ENCODE data around the gene GFER.
"Not testable (repeated sequence)": the region's sequence is repeated elsewhere in the genome, so short reads cannot be mapped to it uniquely, and the experiment has no call there.

Gene GFER

DNA sequence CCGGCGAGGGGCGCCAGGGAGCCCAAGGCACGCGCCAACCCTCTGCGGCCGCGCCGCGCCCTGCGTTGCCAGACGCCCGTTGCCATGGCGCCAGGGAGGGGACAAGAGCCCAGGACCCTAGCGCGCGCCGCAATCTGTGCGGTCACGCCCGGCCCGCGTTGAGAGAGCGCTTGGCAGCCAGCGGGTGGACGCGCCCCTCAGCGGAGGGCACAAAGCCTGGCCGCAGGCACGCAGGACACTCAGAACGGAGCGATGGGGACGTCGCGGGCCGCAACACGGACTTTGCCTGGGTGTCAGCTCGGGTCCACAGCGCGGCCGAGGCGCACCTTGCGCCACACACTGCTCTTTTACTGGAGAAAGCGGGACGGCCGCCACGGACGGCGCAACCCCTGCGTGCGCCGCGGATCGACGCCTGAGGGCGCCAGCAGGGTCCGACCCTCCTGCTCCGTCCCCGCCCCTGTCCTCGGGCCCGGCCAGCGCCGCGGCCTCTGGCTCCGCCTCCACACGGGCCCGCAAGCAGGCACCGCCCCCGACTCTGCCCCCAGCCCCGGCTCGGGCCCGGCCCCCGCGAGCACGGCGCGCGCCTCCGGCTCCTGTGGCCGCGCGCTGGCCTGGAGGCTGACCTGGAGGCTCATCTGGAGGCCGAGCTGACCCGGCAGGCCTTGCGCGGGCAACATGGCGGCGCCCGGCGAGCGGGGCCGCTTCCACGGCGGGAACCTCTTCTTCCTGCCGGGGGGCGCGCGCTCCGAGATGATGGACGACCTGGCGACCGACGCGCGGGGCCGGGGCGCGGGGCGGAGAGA lies at the start of gene GFER:
TSS of gene GFER (plus strand) at position 650 of the 803 bp plus-strand sequence. CDS start at position 676, 26 bp downstream.
- Histone ChIP-seq H3K9me3 (ENCODE audit: low read length) (no peaks in the 10 kb centered on the region), H3K27me3 (ENCODE audit: control insufficient read depth in 1 of 2, insufficient read depth in 2 of 2, low read length in 2 of 2) (peaks cover 22 to 47% of the 10 kb centered on the region in 2 donors), H3K4me3 (ENCODE audit: low read depth in 1 of 2, low read length in 2 of 2) (peak within 1 kb of the TSS; percentile 61 to 87), H3K36me3 (ENCODE audit: insufficient read depth, low read length) (peaks cover 15% of the 10 kb centered on the region), H3K4me1 (ENCODE audit: insufficient read depth, low read length) (peaks cover 14% of the 10 kb centered on the region), H3K27ac (ENCODE audit: low read depth, low read length) (peak within 1 kb of the TSS; percentile 63), H3K9ac (ENCODE audit: low read length) (peak within 1 kb of the TSS; percentile 27)

DNA sequence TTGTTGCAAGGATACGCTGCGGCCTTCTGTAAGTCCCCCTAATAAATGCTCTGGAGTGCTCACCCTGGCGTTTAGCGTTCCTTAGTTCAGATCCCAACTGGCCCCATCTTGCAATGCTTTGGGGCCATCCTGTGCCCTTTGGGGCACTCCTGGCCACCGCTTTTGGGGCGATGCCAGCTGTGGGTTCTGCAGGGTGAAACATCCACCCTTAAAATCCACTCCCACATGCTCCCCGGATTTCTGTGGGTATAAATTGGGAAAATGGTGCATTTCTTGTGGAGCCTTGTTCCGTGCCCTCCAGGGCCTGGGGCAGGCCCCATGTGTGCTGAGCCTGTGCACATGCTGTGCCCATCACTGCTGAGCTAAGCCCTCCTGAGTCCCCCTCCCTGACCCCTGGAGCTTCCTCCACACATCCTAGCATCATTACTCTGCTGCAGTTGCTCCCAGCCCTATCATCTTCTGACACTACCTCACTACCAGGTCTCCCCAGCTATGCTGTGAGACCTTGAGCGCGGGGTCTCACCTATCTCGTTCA lies 47.0 kb upstream of the GFER start:
- Histone ChIP-seq H3K9me3 (ENCODE audit: low read length) (no peaks in the 10 kb centered on the region), H3K36me3 (ENCODE audit: insufficient read depth, low read length) (peaks cover 23% of the 10 kb centered on the region), H3K4me3 (ENCODE audit: low read depth in 1 of 2, low read length in 2 of 2) (no peak overlapping the region), H3K27me3 (ENCODE audit: control insufficient read depth in 1 of 2, insufficient read depth in 2 of 2, low read length in 2 of 2) (peaks cover 0 to 16% of the 10 kb centered on the region in 2 donors), H3K27ac (ENCODE audit: low read depth, low read length) (no peak overlapping the region), H3K9ac (ENCODE audit: low read length) (no peak overlapping the region), H3K4me1 (ENCODE audit: insufficient read depth, low read length) (peaks cover 7% of the 10 kb centered on the region)

DNA sequence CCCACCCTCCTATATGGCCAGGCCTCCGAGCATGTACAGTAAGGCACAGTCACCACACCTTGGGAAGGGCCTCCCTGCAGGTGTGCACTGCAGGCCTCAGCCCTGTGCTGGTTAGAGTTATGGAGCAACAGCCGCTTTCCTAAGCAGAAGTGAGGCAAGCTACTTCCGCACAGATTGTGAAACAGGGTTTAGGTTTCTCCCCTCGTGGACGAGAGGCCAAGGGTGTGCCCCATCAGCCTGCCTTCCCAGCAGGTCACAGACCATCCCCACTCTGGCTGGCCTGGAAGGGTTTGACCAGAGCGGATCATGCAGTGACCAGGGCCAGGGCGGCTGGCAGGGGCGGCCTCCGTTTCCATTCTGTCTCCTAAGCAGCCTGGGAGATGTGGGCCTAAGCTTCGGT lies 45.7 kb upstream of the GFER start:
- Histone ChIP-seq H3K27me3 (ENCODE audit: control insufficient read depth in 1 of 2, insufficient read depth in 2 of 2, low read length in 2 of 2) (peaks cover 0 to 3% of the 10 kb centered on the region in 2 donors), H3K9me3 (ENCODE audit: low read length) (no peaks in the 10 kb centered on the region), H3K27ac (ENCODE audit: low read depth, low read length) (no peak overlapping the region), H3K4me1 (ENCODE audit: insufficient read depth, low read length) (peaks cover 14% of the 10 kb centered on the region), H3K9ac (ENCODE audit: low read length) (no peak overlapping the region), H3K4me3 (ENCODE audit: low read depth in 1 of 2, low read length in 2 of 2) (no peak overlapping the region), H3K36me3 (ENCODE audit: insufficient read depth, low read length) (peaks cover 23% of the 10 kb centered on the region)

DNA sequence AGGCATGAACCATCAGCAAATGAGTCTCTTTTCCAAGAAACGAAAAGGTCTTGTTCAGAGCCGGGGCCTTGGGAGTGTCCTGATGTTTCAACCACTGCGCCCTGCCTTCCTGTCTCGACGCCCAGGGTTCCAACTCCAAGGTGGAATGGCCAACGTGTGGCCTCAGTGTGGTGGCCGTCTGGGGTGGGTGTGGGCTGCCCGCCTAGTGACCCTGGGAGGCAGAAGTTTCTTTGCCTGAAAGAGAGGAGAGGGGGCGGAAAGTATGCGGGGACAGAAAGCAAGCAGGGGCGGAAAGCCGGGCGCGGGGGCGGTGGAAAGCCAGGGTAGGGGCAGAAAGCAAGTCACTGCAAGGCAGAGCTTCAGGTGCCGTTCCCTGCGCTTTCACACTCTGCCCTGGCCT lies 45.1 kb upstream of the GFER start:
- Histone ChIP-seq H3K27me3 (ENCODE audit: control insufficient read depth in 1 of 2, insufficient read depth in 2 of 2, low read length in 2 of 2) (no peaks in the 10 kb centered on the region), H3K9ac (ENCODE audit: low read length) (no peak overlapping the region), H3K4me3 (ENCODE audit: low read depth in 1 of 2, low read length in 2 of 2) (no peak overlapping the region), H3K4me1 (ENCODE audit: insufficient read depth, low read length) (peaks cover 14% of the 10 kb centered on the region), H3K27ac (ENCODE audit: low read depth, low read length) (no peak overlapping the region), H3K9me3 (ENCODE audit: low read length) (no peaks in the 10 kb centered on the region), H3K36me3 (ENCODE audit: insufficient read depth, low read length) (peaks cover 23% of the 10 kb centered on the region)

DNA sequence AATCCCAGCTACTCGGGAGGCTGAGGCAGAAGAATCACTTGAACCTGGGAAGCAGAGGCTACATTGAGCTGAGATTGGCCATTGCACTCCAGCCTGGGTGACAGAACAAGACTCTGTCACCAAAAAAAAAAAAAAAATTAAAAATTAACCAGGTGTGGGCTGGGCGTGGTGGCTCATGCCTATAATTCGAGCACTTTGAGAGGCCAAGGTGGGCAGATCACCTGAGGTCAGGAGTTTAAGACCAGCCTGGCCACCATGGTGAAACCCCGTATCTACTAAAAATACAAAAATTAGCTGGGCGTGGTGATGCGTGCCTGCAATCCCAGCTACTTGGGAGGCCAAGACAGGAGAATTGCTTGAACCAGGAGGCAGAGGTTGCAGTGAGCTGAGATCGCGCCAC lies 44.2 kb upstream of the GFER start:
- Histone ChIP-seq H3K4me1 (ENCODE audit: insufficient read depth, low read length) (peaks cover 14% of the 10 kb centered on the region), H3K36me3 (ENCODE audit: insufficient read depth, low read length) (peaks cover 23% of the 10 kb centered on the region)
- not testable (repeated sequence) for H3K4me3 ChIP-seq (ENCODE audit: low read depth in 1 of 2, low read length in 2 of 2); H3K27ac ChIP-seq (ENCODE audit: low read depth, low read length); H3K27me3 ChIP-seq (ENCODE audit: control insufficient read depth in 1 of 2, insufficient read depth in 2 of 2, low read length in 2 of 2); H3K9ac ChIP-seq (ENCODE audit: low read length); H3K9me3 ChIP-seq (ENCODE audit: low read length)

DNA sequence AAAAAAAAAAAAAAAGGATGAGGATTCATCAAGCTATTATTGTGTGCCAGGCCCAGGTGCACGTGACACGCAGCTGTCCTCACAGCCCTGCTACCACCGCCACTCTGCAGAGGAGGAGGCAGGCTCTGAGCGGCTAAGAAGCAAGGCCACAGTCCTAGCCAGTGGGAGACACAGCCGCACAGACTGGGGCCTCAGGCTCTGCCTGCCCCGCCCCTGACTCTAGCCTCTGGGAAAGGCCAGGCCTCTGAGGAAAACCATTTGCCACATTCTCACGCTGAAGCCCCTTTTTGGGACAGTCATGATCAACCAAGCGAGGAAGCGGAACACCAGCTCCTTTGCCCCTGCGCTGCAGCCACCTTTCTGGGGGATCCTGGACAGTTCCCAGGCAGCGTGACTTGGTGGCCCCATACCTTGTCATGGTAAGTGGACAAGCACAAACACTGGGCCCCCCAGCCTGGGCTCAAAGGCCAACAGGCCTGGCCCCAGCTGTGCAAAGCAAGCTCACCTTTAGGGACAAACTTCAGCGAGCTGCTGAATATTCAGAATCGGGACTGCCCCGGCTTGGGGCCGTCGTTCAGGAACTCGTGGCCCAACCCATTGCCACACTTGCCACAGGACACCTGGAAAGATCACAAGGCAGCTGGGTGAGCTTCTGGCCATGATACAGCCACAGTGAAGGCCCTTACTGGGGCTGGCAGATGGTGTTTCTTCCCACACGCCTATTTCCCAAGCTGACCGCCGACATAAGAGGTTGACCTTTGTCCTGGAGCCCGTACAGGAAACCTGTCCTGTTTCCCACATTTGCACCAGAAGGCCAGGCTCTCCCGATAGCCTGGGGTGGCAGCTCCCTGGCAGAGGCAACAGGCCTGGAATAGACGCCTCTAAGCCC lies 43.5 kb upstream of the GFER start:
- Histone ChIP-seq H3K27ac (ENCODE audit: low read depth, low read length) (no peak overlapping the region), H3K4me1 (ENCODE audit: insufficient read depth, low read length) (peaks cover 14% of the 10 kb centered on the region)

DNA sequence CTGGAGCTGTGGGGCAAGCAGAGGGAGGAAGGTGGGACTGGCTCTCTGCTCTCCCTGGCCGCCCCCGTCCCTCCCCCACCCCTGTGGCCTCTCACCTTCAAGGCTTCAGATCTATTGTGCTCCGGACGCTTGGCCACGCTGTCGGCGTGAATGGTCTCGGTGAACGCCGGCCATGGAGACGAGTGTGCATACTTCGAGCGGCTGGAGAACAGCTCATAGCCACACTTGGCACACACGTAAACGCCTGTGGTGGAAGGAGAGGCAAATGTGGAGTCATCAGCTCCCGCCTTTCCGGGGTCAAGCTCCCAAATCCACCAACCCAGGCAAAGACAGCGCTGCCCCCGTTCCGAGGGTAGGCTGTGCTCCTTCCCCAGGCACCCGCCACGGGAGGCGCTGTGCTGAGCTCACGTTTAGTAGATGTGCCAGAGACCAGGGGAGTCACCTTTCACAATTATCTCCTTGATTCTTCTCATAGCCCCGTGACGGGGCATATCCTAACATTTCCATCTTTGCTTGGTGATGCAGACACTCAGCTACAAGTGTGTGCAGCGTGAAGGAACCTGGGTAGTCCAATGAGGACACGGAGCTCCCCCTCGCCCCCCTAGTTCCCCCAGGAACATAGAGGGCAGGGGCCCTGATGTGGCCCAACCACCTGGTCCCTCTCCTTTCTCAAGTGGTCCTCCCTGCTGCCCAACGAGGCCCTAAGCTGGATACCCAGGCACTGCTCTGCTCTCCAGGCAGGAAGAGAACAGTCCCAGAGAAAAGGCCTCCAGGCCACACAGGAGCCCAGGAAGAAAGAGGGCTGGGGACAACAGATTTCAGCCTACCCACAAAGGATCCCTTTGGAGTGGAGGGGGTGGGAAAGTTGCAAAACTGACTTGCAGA lies 42.6 kb upstream of the GFER start:
- H3K36me3 ChIP-seq (ENCODE audit: insufficient read depth, low read length): peaks cover 23% of the 10 kb centered on the region
- no peaks in the 10 kb centered on the region for H3K27me3 ChIP-seq (ENCODE audit: control insufficient read depth in 1 of 2, insufficient read depth in 2 of 2, low read length in 2 of 2)
- H3K4me1 ChIP-seq (ENCODE audit: insufficient read depth, low read length): peaks cover 14% of the 10 kb centered on the region
- H3K4me3 ChIP-seq (ENCODE audit: low read depth in 1 of 2, low read length in 2 of 2): peak overlapping the region in 1 of 2 donors; percentile 95
- peak overlapping the region; percentile 39 for H3K27ac ChIP-seq (ENCODE audit: low read depth, low read length)
- H3K9ac ChIP-seq (ENCODE audit: low read length): no peak overlapping the region
- no peaks in the 10 kb centered on the region for H3K9me3 ChIP-seq (ENCODE audit: low read length)

More for the DNA sequence above, 43.5 kb upstream of the GFER start:
- H3K27me3 ChIP-seq (ENCODE audit: control insufficient read depth in 1 of 2, insufficient read depth in 2 of 2, low read length in 2 of 2): no peaks in the 10 kb centered on the region
- H3K9me3 ChIP-seq (ENCODE audit: low read length): no peaks in the 10 kb centered on the region
- no peak overlapping the region for H3K9ac ChIP-seq (ENCODE audit: low read length)
- H3K36me3 ChIP-seq (ENCODE audit: insufficient read depth, low read length): peaks cover 23% of the 10 kb centered on the region
- no peak overlapping the region for H3K4me3 ChIP-seq (ENCODE audit: low read depth in 1 of 2, low read length in 2 of 2)

DNA sequence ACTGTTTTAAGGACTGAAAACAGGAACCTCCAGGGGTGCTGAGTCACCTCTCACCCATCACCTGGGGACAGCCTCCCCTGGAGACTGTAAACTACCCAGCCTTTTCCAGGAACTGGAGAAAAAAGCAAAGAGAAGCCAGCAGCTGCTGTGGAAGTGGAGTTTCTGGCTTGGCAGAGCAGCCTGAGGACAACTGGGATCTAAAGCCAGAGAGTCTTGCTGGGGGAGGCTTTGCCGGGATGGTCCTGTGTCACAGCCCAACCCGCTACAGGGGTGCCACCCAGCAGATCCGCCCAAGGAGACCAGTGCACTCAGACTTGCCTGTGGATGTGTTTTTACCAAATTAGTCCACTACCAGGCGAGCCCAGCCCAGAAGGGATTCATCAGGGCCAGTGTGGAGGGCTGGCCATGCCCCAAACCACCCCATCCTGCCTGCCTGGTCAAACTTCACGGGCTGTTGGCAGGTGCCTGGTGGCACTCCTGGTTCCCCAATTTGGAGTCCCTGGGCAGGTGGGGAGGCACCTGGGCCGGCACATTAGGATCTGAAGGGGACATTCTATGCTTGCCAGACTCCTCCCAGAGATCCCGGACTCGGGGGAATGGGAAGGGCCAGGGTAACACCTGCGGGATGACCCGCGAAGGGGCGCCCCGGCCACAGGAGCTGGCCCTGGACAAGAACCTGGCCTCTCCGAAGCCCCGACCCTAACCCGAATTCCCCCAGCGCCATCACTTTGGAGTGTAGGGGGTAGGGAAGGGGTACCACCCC lies 41.8 kb upstream of the GFER start:
- Histone ChIP-seq H3K36me3 (ENCODE audit: insufficient read depth, low read length) (peaks cover 23% of the 10 kb centered on the region), H3K9me3 (ENCODE audit: low read length) (no peaks in the 10 kb centered on the region), H3K27me3 (ENCODE audit: control insufficient read depth in 1 of 2, insufficient read depth in 2 of 2, low read length in 2 of 2) (no peaks in the 10 kb centered on the region), H3K9ac (ENCODE audit: low read length) (peak overlapping the region; percentile 46), H3K4me1 (ENCODE audit: insufficient read depth, low read length) (peaks cover 14% of the 10 kb centered on the region), H3K27ac (ENCODE audit: low read depth, low read length) (peak overlapping the region; percentile 39), H3K4me3 (ENCODE audit: low read depth in 1 of 2, low read length in 2 of 2) (peak overlapping the region; percentile 78 to 95)

DNA sequence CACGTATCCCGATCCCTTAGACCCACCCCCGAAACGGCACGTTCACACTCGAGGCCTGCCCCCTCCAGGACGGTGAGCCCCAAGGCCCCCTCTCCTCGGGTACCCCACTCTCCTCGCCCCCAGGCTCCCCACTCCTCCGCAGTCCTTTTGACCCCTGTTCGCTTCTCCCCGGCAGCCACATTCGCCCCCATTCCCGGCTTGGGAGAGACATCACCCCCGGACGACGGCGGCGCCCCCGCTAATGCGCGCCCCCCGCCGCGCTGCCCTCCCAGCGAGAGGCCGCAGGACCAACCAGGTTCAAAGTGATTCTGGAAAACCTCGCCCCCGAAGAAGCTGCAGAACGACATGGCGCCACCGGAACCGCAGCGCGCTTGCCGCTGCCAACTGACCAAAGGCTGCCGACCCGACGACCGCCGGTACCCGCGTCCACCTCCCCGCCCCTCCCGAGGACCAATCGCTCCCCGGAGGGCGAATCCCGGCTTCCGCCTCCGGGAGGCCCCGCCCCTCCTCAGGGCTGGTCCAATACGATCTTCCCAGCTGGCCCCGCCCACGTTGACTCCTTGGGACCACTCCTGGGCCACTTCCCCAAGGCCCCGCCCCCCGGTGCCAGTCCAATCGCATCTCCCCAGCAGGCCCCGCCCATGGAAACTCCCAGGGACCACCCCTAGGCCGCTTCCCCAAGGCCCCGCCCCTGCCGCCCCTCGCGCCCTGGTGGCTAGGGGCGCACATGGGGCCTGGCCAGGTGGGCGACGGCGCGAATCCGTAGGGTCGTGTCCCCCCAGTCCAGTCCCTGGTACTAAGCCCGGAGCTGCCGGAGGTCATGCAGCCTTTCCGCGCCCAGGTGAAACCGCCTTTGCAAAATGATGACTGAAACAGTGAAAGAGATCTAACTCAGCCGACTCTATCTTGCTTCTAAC lies 40.9 kb upstream of the GFER start, which contains the start of gene MSRB1:
TSS of gene MSRB1 (minus strand) at position 390 of the 917 bp plus-strand sequence. CDS start at position 347, 43 bp downstream.
- Histone ChIP-seq H3K4me3 (ENCODE audit: low read depth in 1 of 2, low read length in 2 of 2) (peak within 1 kb of the TSS; percentile 78 to 95), H3K36me3 (ENCODE audit: insufficient read depth, low read length) (peaks cover 20% of the 10 kb centered on the region), H3K27ac (ENCODE audit: low read depth, low read length) (peak within 1 kb of the TSS; percentile 73), H3K9me3 (ENCODE audit: low read length) (no peaks in the 10 kb centered on the region), H3K9ac (ENCODE audit: low read length) (peak within 1 kb of the TSS; percentile 46), H3K27me3 (ENCODE audit: control insufficient read depth in 1 of 2, insufficient read depth in 2 of 2, low read length in 2 of 2) (no peaks in the 10 kb centered on the region), H3K4me1 (ENCODE audit: insufficient read depth, low read length) (peaks cover 14% of the 10 kb centered on the region)
